Measurements from ENCODE around the gene ERVH48-1. TPM values are rescaled to one million over a fixed set of nuclear protein-coding genes. Genes with fewer than 3 reads are reported as not detected.
A peak's percentile ranks its signal among the peaks of the same experiment; 100 is the strongest.

ERVH48-1 gene
- total RNA-seq, 1 donor = not detected

- no peak overlapping the region for H2AFZ ChIP-seq (ENCODE audit: low read length)
- no peaks in the 10 kb centered on the region for H4K20me1 ChIP-seq (ENCODE audit: insufficient read depth, low read length)
- H3K4me2 ChIP-seq (ENCODE audit: insufficient read depth, low read length) = no peak overlapping the region
- H3K4me1 ChIP-seq (ENCODE audit: insufficient read depth, low read length) = no peaks in the 10 kb centered on the region
- H3K36me3 ChIP-seq (ENCODE audit: insufficient read depth, low read length) = no peaks in the 10 kb centered on the region
- TF ChIP-seq, protein P1, sequence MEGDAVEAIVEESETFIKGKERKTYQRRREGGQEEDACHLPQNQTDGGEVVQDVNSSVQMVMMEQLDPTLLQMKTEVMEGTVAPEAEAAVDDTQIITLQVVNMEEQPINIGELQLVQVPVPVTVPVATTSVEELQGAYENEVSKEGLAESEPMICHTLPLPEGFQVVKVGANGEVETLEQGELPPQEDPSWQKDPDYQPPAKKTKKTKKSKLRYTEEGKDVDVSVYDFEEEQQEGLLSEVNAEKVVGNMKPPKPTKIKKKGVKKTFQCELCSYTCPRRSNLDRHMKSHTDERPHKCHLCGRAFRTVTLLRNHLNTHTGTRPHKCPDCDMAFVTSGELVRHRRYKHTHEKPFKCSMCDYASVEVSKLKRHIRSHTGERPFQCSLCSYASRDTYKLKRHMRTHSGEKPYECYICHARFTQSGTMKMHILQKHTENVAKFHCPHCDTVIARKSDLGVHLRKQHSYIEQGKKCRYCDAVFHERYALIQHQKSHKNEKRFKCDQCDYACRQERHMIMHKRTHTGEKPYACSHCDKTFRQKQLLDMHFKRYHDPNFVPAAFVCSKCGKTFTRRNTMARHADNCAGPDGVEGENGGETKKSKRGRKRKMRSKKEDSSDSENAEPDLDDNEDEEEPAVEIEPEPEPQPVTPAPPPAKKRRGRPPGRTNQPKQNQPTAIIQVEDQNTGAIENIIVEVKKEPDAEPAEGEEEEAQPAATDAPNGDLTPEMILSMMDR (IDR thresholded peaks at IDR 0.05; ENCODE audit: extremely low read depth, low read depth, low read length) = no peak
- no peaks in the 10 kb centered on the region for H3K27me3 ChIP-seq (ENCODE audit: insufficient read depth, low read length)
- H3K9me3 ChIP-seq (ENCODE audit: low read depth, low read length) = no peaks in the 10 kb centered on the region
- no peak overlapping the region for H3K4me3 ChIP-seq (ENCODE audit: insufficient read depth, low read length)
- H3K27ac ChIP-seq (ENCODE audit: low read depth, low read length) = no peak overlapping the region
- DNase-seq (ENCODE audit: insufficient read length, low spot score, missing footprints) = no peak
- no peaks in the 10 kb centered on the region for H3K79me2 ChIP-seq (ENCODE audit: insufficient read depth, low read length)
Observed at GRCh38 chr21:42965211-42965560, 39.8 kb upstream of the ERVH48-1 start.

DNA sequence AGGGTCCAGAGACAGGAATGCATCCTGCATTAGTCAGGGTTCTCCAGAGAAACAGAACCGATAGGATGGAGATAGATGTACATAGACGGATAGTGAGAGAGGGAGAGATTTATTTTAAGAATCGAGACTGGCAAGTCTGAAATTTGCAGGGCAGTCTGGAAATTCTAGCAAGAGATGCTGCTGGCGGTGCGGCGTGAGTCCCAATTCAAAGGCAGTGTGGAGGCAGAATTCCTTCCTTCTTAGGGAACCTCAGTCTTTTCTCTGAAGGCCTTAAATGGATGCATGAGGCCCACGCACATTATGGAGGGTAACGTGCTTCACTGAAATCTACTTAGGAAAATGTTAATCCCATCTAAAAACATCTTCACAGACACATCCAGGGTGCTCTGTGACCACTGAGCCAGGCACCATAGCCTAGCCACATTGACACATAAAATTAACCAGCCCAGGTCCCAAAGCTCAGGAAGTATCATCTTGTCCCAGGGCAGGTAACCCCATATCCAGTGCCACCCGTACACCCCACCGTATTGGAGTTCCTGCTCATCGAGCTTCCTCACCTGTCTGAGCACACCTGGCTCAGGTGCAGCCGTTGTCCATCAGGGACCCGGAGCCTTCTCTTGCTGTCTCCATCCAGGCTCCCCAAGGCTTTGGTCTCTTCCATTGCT, 39.2 kb upstream of the ERVH48-1 start:
- Histone ChIP-seq H3K9me3 (ENCODE audit: low read depth, low read length) (no peaks in the 10 kb centered on the region), H3K4me2 (ENCODE audit: insufficient read depth, low read length) (no peak overlapping the region), H3K4me3 (ENCODE audit: insufficient read depth, low read length) (no peak overlapping the region), H3K27me3 (ENCODE audit: insufficient read depth, low read length) (no peaks in the 10 kb centered on the region), H4K20me1 (ENCODE audit: insufficient read depth, low read length) (no peaks in the 10 kb centered on the region), H3K36me3 (ENCODE audit: insufficient read depth, low read length) (no peaks in the 10 kb centered on the region), H3K4me1 (ENCODE audit: insufficient read depth, low read length) (no peaks in the 10 kb centered on the region), H3K27ac (ENCODE audit: low read depth, low read length) (no peak overlapping the region), H3K79me2 (ENCODE audit: insufficient read depth, low read length) (no peaks in the 10 kb centered on the region), H2AFZ (ENCODE audit: low read length) (no peak overlapping the region)
- peak; percentile 52 for DNase-seq (ENCODE audit: insufficient read length, low spot score, missing footprints)
- TF ChIP-seq, protein P1 (IDR thresholded peaks at IDR 0.05; ENCODE audit: extremely low read depth, low read depth, low read length) = no peak

- no peak overlapping the region for H3K27ac ChIP-seq (ENCODE audit: low read depth, low read length)
- H2AFZ ChIP-seq (ENCODE audit: low read length) = no peak overlapping the region
- H3K79me2 ChIP-seq (ENCODE audit: insufficient read depth, low read length) = no peaks in the 10 kb centered on the region
- no peak overlapping the region for H3K4me3 ChIP-seq (ENCODE audit: insufficient read depth, low read length)
- TF ChIP-seq, protein P1 (IDR thresholded peaks at IDR 0.05; ENCODE audit: extremely low read depth, low read depth, low read length) = no peak
- H3K4me2 ChIP-seq (ENCODE audit: insufficient read depth, low read length) = no peak overlapping the region
- no peaks in the 10 kb centered on the region for H3K9me3 ChIP-seq (ENCODE audit: low read depth, low read length)
- no peaks in the 10 kb centered on the region for H3K4me1 ChIP-seq (ENCODE audit: insufficient read depth, low read length)
- H4K20me1 ChIP-seq (ENCODE audit: insufficient read depth, low read length) = no peaks in the 10 kb centered on the region
- H3K27me3 ChIP-seq (ENCODE audit: insufficient read depth, low read length) = no peaks in the 10 kb centered on the region
- no peak for DNase-seq (ENCODE audit: insufficient read length, low spot score, missing footprints)
- H3K36me3 ChIP-seq (ENCODE audit: insufficient read depth, low read length) = no peaks in the 10 kb centered on the region
Observed at GRCh38 chr21:42964086-42964485, 38.7 kb upstream of the ERVH48-1 start.

GRCh38 chr21:42962380-42963007, 37.1 kb upstream of the ERVH48-1 start:
- TF ChIP-seq, protein P1 (IDR thresholded peaks at IDR 0.05; ENCODE audit: extremely low read depth, low read depth, low read length) = no peak
- no peaks in the 10 kb centered on the region for H4K20me1 ChIP-seq (ENCODE audit: insufficient read depth, low read length)
- no peaks in the 10 kb centered on the region for H3K36me3 ChIP-seq (ENCODE audit: insufficient read depth, low read length)
- H3K4me1 ChIP-seq (ENCODE audit: insufficient read depth, low read length) = no peaks in the 10 kb centered on the region
- H3K27ac ChIP-seq (ENCODE audit: low read depth, low read length) = no peak overlapping the region
- H2AFZ ChIP-seq (ENCODE audit: low read length) = no peak overlapping the region
- H3K27me3 ChIP-seq (ENCODE audit: insufficient read depth, low read length) = no peaks in the 10 kb centered on the region
- no peak for DNase-seq (ENCODE audit: insufficient read length, low spot score, missing footprints)
- no peak overlapping the region for H3K4me2 ChIP-seq (ENCODE audit: insufficient read depth, low read length)
- H3K9me3 ChIP-seq (ENCODE audit: low read depth, low read length) = no peaks in the 10 kb centered on the region
- no peak overlapping the region for H3K4me3 ChIP-seq (ENCODE audit: insufficient read depth, low read length)
- H3K79me2 ChIP-seq (ENCODE audit: insufficient read depth, low read length) = no peaks in the 10 kb centered on the region
